Stimulated activated CD4-positive, alpha-beta T cell treated with anti-CD3 and anti-CD28 coated beads, Interleukin-2, amount 100 ng/mL, for 24 hours (primary cell): ENCODE measurements around the gene ELOA2.
"Not testable (repeated sequence)": the region's sequence is repeated elsewhere in the genome, so short reads cannot be mapped to it uniquely, and the experiment has no call there.

Experiments
- DNase-seq, 2 donors: peaks; one replicate each; pipeline ENCODE4 v3.0.0-alpha.2; 2020

ELOA2 gene

GRCh38 chr18:47019870-47020269, 15.6 kb downstream of the ELOA2 start:
- not testable (repeated sequence) for DNase-seq
